CD4-positive, alpha-beta memory T cell (primary cell): ENCODE measurements around the gene EHD3. TPM values are rescaled to one million over a fixed set of nuclear protein-coding genes. Genes with fewer than 3 reads are reported as not detected.

Experiments
- CTCF ChIA-PET: fragments of 350-600 bp; sonication (Branson Sonifier 250); formaldehyde crosslinking; loops from one replicate; lab custom pipeline; 2021; ENCODE audit warnings: inconsistent platforms; ENCODE audit not compliant: partially characterized antibody; lab: Charles Lee
- POLR2A ChIA-PET: fragments of 350-600 bp; sonication (Branson Sonifier 250); formaldehyde crosslinking; loops from one replicate; lab custom pipeline; 2021; ENCODE audit not compliant: partially characterized antibody; lab: Charles Lee
- DNase-seq, 5 donors: peaks; one replicate each; pipeline versions ENCODE4 v3.0.0 to v3.0.0-alpha.2; 2020 to 2022; ENCODE audit warnings: mixed read lengths in 1 of 5
- H3K27ac ChIP-seq: one replicate; pipeline ENCODE4 v1.7.0; 2013; ENCODE audit warnings: low read depth, low read length
- H3K27me3 ChIP-seq: 2 replicates; pipeline ENCODE4 v1.7.0; 2013; ENCODE audit warnings: mild to moderate bottlenecking, low read length, moderate library complexity; ENCODE audit not compliant: insufficient read depth
- H3K36me3 ChIP-seq: 2 replicates; pipeline ENCODE4 v1.7.0; 2013; ENCODE audit warnings: mild to moderate bottlenecking, low read length, moderate library complexity; ENCODE audit not compliant: insufficient read depth
- H3K4me1 ChIP-seq: 2 replicates; pipeline ENCODE4 v1.7.0; 2013; ENCODE audit warnings: mild to moderate bottlenecking, low read length, moderate library complexity; ENCODE audit not compliant: insufficient read depth
- H3K4me3 ChIP-seq, 2 donors: one replicate each; pipeline ENCODE4 v1.7.0; 2013; ENCODE audit warnings: low read length in 2 of 2, mild to moderate bottlenecking in 1 of 2
- H3K9me3 ChIP-seq, 2 donors: one replicate each; pipeline ENCODE4 v1.7.0; 2013; ENCODE audit warnings: low read length in 2 of 2, control low read depth in 1 of 2; ENCODE audit not compliant: control insufficient read depth in 1 of 2
- H3K27ac Mint-ChIP-seq, 7 donors: one replicate each; pipeline ENCODE4 v1.8.0; 2020 to 2021; ENCODE audit warnings: mixed read lengths in 7 of 7, mild to moderate bottlenecking in 6 of 7, inconsistent platforms in 3 of 7, moderate library complexity in 3 of 7
- H3K27me3 Mint-ChIP-seq, 2 donors: one replicate each; pipeline ENCODE4 v1.8.0; 2020 to 2021; ENCODE audit warnings: mixed read lengths in 2 of 2
- H3K36me3 Mint-ChIP-seq, 2 donors: one replicate each; pipeline ENCODE4 v1.8.0; 2020 to 2021; ENCODE audit warnings: mixed read lengths in 2 of 2, inconsistent platforms in 1 of 2, mild to moderate bottlenecking in 1 of 2
- H3K4me1 Mint-ChIP-seq, 4 donors: one replicate each; pipeline ENCODE4 v1.8.0; 2020 to 2021; ENCODE audit warnings: mixed read lengths in 4 of 4, mild to moderate bottlenecking in 1 of 4
- H3K4me3 Mint-ChIP-seq, 8 donors: one replicate each; pipeline ENCODE4 v1.8.0; 2020 to 2021; ENCODE audit warnings: mixed read lengths in 8 of 8, mild to moderate bottlenecking in 7 of 8, moderate library complexity in 6 of 8, inconsistent platforms in 3 of 8
- H3K9me3 Mint-ChIP-seq, 8 donors: one replicate each; pipeline ENCODE4 v1.8.0; 2020 to 2021; ENCODE audit warnings: mixed read lengths in 8 of 8, mild to moderate bottlenecking in 5 of 8, inconsistent platforms in 3 of 8, moderate library complexity in 1 of 8
- intact Hi-C: fragments of 100-400 bp; cut with micrococcal nuclease; formaldehyde crosslinking; loops from one replicate; pipeline ENCODE4 v1.15.1; 2023
- polyA plus RNA-seq, 2 donors: library from polyadenylated mRNA; unstranded; fragments of 300-500 nt; fragmentation: Illumina TruSeq; gene quantifications; one replicate each; pipeline ENCODE4 v1.2.3, GENCODE V29; 2021
- total RNA-seq, 2 experiments: library from RNA; stranded (reverse); gene quantifications; one replicate each; pipeline ENCODE4 v1.2.3, GENCODE V29; 2021

Gene EHD3
- total and polyA plus RNA-seq, 4 experiments from 2014 or later: 2.3 to 4.4 (median 4.2) TPM

GRCh38 chr2:31192851-31193392 lies 41.0 kb upstream of the EHD3 start:
- POLR2A ChIA-PET: no interaction called here
- H3K36me3 ChIP-seq: no peaks in the 10 kb centered on the region

GRCh38 chr2:31193806-31194205 lies 40.1 kb upstream of the EHD3 start:
- H3K27ac Mint-ChIP-seq: no peak overlapping the region
- H3K36me3 Mint-ChIP-seq: peaks cover 0 to 3% of the 10 kb centered on the region in 2 donors

More at GRCh38 chr2:31192851-31193392, 41.0 kb upstream of the EHD3 start:
- Histone ChIP-seq H3K9me3 (no peaks in the 10 kb centered on the region), H3K27me3 (no peaks in the 10 kb centered on the region), H3K27ac (no peak overlapping the region), H3K4me3 (no peak overlapping the region), H3K4me1 (no peaks in the 10 kb centered on the region)
- Mint-ChIP-seq H3K27ac (no peak overlapping the region), H3K9me3 (no peaks in the 10 kb centered on the region), H3K4me3 (no peak overlapping the region), H3K4me1 (no peaks in the 10 kb centered on the region), H3K27me3 (peaks cover 0 to 2% of the 10 kb centered on the region in 2 donors), H3K36me3 (no peaks in the 10 kb centered on the region)
- intact Hi-C loops: no loop called here
- CTCF ChIA-PET: no interaction called here
- no peak for DNase-seq

GRCh38 chr2:31196622-31197021 lies 37.3 kb upstream of the EHD3 start:
- Mint-ChIP-seq H3K27ac (no peak overlapping the region), H3K27me3 (peaks cover 0 to 2% of the 10 kb centered on the region in 2 donors), H3K4me1 (no peaks in the 10 kb centered on the region), H3K9me3 (peaks cover 0 to 4% (median 0%) of the 10 kb centered on the region in 8 donors), H3K4me3 (no peak overlapping the region), H3K36me3 (peaks cover 0 to 6% of the 10 kb centered on the region in 2 donors)
- DNase-seq: no peak
- intact Hi-C loops: no loop called here
- Histone ChIP-seq H3K27ac (no peak overlapping the region), H3K27me3 (no peaks in the 10 kb centered on the region), H3K4me1 (no peaks in the 10 kb centered on the region), H3K9me3 (no peaks in the 10 kb centered on the region), H3K4me3 (no peak overlapping the region), H3K36me3 (no peaks in the 10 kb centered on the region)
- ChIA-PET POLR2A (no interaction called here), CTCF (interaction anchor here (1.0 kb wide), 1 partner anchor 30 kb away, joined by 3 read pairs; no protein-coding TSS in a partner anchor)

More at GRCh38 chr2:31193806-31194205, 40.1 kb upstream of the EHD3 start:
- no peaks in the 10 kb centered on the region for H3K27me3 Mint-ChIP-seq
- Histone ChIP-seq H3K4me3 (no peak overlapping the region), H3K36me3 (no peaks in the 10 kb centered on the region), H3K27me3 (no peaks in the 10 kb centered on the region), H3K4me1 (no peaks in the 10 kb centered on the region), H3K9me3 (no peaks in the 10 kb centered on the region), H3K27ac (no peak overlapping the region)
- peaks cover 0 to 2% (median 0%) of the 10 kb centered on the region in 8 donors for H3K9me3 Mint-ChIP-seq
- H3K4me3 Mint-ChIP-seq: no peak overlapping the region
- POLR2A ChIA-PET: no interaction called here
- no peaks in the 10 kb centered on the region for H3K4me1 Mint-ChIP-seq
- DNase-seq: no peak
- CTCF ChIA-PET: no interaction called here
- intact Hi-C loops: no loop called here

GRCh38 chr2:31197166-31197565 lies 36.8 kb upstream of the EHD3 start:
- H3K27me3 ChIP-seq: no peaks in the 10 kb centered on the region
- H3K4me1 ChIP-seq: no peaks in the 10 kb centered on the region
- ChIA-PET POLR2A (no interaction called here), CTCF (interaction anchor here (1.4 kb wide), 1 partner anchor 486 kb away, joined by 4 read pairs; no protein-coding TSS in a partner anchor)
- Mint-ChIP-seq H3K36me3 (peaks cover 0 to 6% of the 10 kb centered on the region in 2 donors), H3K4me3 (no peak overlapping the region), H3K9me3 (peaks cover 0 to 4% (median 0%) of the 10 kb centered on the region in 8 donors), H3K27me3 (peaks cover 0 to 2% of the 10 kb centered on the region in 2 donors), H3K27ac (no peak overlapping the region), H3K4me1 (no peaks in the 10 kb centered on the region)
- no peak overlapping the region for H3K4me3 ChIP-seq
- intact Hi-C loops: no loop called here
- no peaks in the 10 kb centered on the region for H3K36me3 ChIP-seq
- no peaks in the 10 kb centered on the region for H3K9me3 ChIP-seq
- no peak overlapping the region for H3K27ac ChIP-seq
- no peak for DNase-seq

GRCh38 chr2:31197669-31198068 lies 36.3 kb upstream of the EHD3 start:
- CTCF ChIA-PET: interaction anchor here (1.4 kb wide), 1 partner anchor 486 kb away, joined by 4 read pairs; no protein-coding TSS in a partner anchor
- Histone ChIP-seq H3K27me3 (no peaks in the 10 kb centered on the region), H3K4me1 (no peaks in the 10 kb centered on the region), H3K36me3 (no peaks in the 10 kb centered on the region), H3K27ac (no peak overlapping the region), H3K4me3 (no peak overlapping the region), H3K9me3 (no peaks in the 10 kb centered on the region)
- H3K36me3 Mint-ChIP-seq: peaks cover 0 to 6% of the 10 kb centered on the region in 2 donors
- H3K27ac Mint-ChIP-seq: no peak overlapping the region
- POLR2A ChIA-PET: no interaction called here
- peaks cover 0 to 4% (median 0%) of the 10 kb centered on the region in 8 donors for H3K9me3 Mint-ChIP-seq
- peaks cover 0 to 2% of the 10 kb centered on the region in 2 donors for H3K27me3 Mint-ChIP-seq
- no peaks in the 10 kb centered on the region for H3K4me1 Mint-ChIP-seq
- H3K4me3 Mint-ChIP-seq: no peak overlapping the region
- no peak for DNase-seq
- intact Hi-C loops: no loop called here

- peaks cover 0 to 8% of the 10 kb centered on the region in 2 donors for H3K36me3 Mint-ChIP-seq
- no peak for DNase-seq
- H3K4me1 Mint-ChIP-seq: no peaks in the 10 kb centered on the region
- ChIA-PET CTCF (no interaction called here), POLR2A (no interaction called here)
- H3K9me3 Mint-ChIP-seq: peaks cover 0 to 4% (median 0%) of the 10 kb centered on the region in 8 donors
- H3K4me3 ChIP-seq: no peak overlapping the region
- no peaks in the 10 kb centered on the region for H3K9me3 ChIP-seq
- no peaks in the 10 kb centered on the region for H3K27me3 ChIP-seq
- no peak overlapping the region for H3K27ac Mint-ChIP-seq
- H3K4me1 ChIP-seq: no peaks in the 10 kb centered on the region
- H3K27me3 Mint-ChIP-seq: peaks cover 0 to 2% of the 10 kb centered on the region in 2 donors
- no peaks in the 10 kb centered on the region for H3K36me3 ChIP-seq
- intact Hi-C loops: no loop called here
- H3K4me3 Mint-ChIP-seq: no peak overlapping the region
- H3K27ac ChIP-seq: no peak overlapping the region
These were observed 34.7 kb upstream of the EHD3 start for GRCh38 chr2:31199206-31199605.

- Mint-ChIP-seq H3K4me1 (no peaks in the 10 kb centered on the region), H3K4me3 (no peak overlapping the region), H3K27me3 (peaks cover 0 to 2% of the 10 kb centered on the region in 2 donors), H3K9me3 (peaks cover 0 to 4% (median 0%) of the 10 kb centered on the region in 8 donors), H3K27ac (no peak overlapping the region), H3K36me3 (peaks cover 0 to 16% of the 10 kb centered on the region in 2 donors)
- Histone ChIP-seq H3K27me3 (no peaks in the 10 kb centered on the region), H3K4me1 (no peaks in the 10 kb centered on the region), H3K36me3 (no peaks in the 10 kb centered on the region), H3K4me3 (no peak overlapping the region), H3K27ac (no peak overlapping the region), H3K9me3 (no peaks in the 10 kb centered on the region)
- POLR2A ChIA-PET: no interaction called here
- intact Hi-C loops: no loop called here
- no peak for DNase-seq
- CTCF ChIA-PET: no interaction called here
These were observed 33.0 kb upstream of the EHD3 start for GRCh38 chr2:31200972-31201371.
